T-helper 9 cell (primary cell): ENCODE measurements around the gene TEX264.
A peak's percentile ranks its signal among the peaks of the same experiment; 100 is the strongest.

Source experiments
- DNase-seq: peaks from one replicate; pipeline ENCODE4 v3.0.0-alpha.2; 2020

Gene TEX264

GRCh38 chr3:51700403-51700802 lies 29.4 kb downstream of the TEX264 start:
- DNase-seq, result no peak

GRCh38 chr3:51702156-51702555 lies 31.1 kb downstream of the TEX264 start:
- no peak for DNase-seq

DNA sequence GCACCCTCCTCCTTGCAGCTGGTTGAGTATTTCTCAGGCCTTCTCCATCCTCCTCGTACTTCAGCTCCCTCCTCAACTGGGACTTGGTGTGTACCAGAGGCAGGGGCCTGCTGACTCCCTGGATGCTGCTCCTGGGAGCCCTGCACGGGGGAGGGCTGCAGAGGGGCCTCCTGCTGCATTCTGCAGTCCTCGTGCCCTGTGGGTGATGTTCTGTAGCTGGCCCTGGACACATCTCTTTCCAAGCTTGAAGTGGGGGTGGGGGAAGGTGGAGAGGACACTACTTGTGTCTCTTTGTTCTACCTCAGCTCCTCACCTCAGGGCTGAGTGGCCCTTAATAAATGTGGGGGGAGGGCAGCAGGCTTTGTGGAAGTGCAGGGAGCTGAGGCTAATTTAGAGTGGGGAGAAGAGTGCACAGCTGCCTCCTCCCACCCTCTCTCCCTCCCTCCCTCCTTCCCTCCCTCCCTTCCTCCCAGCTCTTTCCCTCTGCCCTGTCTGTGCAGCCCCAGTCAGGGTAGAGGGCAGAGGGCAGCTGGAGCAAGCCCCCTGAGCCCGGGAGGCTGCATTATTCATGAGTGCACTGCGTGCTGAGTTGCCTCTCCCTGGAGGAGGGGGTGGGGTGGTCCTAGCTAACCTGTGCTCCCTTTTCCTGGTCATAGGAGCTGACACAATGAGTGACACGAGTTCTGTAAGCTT lies 32.2 kb downstream of the TEX264 start:
- no peak for DNase-seq

DNA sequence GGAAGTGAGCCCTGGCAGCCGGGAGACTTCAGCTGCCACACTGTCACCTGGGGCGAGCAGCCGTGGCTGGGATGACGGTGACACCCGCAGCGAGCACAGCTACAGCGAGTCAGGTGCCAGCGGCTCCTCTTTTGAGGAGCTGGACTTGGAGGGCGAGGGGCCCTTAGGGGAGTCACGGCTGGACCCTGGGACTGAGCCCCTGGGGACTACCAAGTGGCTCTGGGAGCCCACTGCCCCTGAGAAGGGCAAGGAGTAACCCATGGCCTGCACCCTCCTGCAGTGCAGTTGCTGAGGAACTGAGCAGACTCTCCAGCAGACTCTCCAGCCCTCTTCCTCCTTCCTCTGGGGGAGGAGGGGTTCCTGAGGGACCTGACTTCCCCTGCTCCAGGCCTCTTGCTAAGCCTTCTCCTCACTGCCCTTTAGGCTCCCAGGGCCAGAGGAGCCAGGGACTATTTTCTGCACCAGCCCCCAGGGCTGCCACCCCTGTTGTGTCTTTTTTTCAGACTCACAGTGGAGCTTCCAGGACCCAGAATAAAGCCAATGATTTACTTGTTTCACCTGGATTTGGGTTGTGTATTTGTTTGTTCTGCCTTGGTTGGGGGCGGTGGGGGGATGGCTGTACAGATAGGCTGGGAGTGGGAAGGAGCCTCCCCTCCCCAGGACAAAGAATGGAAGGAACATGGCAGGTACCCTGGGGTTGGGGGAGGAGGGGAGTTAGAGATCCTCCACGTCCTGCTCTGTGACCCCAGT lies 32.9 kb downstream of the TEX264 start:
- DNase-seq, result no peak

- no peak for DNase-seq
These were observed 33.5 kb downstream of the TEX264 start for GRCh38 chr3:51704511-51704950.

DNA sequence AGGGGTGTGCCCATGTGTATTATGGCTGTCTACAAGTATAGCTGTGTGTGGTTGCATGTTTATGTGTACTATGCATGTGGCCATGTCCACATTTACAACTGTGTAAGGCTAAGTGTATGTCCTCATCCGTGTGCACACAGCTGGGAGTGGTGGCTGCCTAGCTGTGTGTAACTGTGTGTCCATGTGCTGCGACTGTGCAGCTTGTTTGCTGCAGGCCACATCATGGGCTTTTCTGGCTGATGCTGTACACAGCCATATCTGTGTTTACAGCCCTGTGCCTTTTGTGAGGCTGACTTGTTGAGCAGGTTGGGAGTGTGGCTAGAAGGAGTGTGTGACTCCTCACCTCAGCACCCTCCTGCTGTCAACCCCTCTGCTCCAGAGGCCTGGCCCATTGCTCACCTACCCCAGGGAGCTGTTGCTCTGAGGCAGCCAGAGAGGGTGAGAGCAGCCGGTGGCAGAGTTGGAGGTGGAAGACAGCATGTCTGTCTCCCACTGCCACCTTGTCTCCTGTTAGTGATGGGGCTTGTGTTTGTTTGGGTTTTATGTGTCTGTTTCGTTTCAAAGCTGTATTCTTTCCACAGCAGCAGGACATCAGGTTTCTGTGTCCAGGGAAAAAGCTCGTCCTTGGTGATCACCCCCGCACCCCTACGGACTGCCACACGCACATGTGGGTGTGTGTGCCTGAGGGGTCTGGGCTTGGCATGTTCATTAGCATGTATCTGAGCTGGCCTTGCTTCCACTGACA lies 34.4 kb downstream of the TEX264 start:
- DNase-seq, result no peak

GRCh38 chr3:51706021-51706485 lies 35.0 kb downstream of the TEX264 start:
- DNase-seq, result no peak

DNA sequence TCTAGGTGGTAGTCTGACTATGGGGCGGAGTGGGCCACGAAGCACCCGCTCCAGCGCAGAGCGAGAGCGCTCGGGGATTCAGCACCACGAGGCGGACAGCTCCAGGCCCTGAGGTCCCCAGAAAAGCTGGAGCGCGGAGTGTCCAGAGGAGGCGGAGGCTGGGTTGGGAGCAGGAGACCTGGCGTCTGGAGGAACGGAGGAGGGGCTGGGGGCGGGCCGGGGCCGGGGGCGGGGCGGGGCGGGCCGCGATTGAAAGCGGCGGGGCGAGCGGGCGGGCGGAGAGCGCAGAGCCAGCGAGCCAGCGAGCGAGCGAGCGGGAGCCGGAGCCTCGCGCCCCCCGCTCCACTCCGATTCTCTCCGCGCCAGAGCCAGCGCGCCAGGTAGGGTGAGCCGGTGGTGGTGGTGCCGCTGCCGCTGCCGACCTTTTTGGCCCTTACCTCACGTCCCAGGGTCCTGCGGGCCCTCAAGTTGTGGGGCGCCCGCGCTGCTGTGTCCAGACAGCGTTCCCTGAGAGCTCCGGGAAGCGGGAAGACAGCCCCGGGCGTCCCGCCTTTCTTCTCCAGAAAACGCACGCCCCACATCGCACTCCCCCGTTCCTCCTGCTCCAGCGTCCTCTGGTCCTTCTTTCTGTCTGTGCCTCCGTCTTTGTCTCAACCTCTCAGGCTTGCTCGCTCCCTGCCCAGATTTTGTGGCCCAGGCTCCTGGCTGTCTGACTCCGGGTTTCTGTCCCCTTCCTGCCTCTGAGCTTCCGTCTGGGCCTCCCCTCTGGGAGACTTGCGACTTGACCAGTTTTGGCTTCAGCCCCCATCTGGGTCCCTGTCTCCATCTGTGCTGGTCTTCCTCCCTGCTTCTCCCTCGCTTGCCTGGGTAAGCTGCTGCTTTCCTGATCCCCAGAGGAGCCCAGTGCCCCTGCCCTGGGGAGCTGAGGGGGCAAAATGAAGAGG lies 36.0 kb downstream of the TEX264 start, which contains the start of gene GRM2:
GRM2 (plus strand) TSS at position 281 of the 944 bp plus-strand sequence. CDS start 1,916 bp downstream, outside the sequence.
- peak; percentile 13 for DNase-seq

GRCh38 chr3:51708216-51708845 lies 37.3 kb downstream of the TEX264 start:
- DNase-seq, result no peak

DNA sequence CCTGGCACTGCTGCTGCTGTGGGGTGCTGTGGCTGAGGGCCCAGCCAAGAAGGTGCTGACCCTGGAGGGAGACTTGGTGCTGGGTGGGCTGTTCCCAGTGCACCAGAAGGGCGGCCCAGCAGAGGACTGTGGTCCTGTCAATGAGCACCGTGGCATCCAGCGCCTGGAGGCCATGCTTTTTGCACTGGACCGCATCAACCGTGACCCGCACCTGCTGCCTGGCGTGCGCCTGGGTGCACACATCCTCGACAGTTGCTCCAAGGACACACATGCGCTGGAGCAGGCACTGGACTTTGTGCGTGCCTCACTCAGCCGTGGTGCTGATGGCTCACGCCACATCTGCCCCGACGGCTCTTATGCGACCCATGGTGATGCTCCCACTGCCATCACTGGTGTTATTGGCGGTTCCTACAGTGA lies 38.0 kb downstream of the TEX264 start:
- DNase-seq, result no peak

DNA sequence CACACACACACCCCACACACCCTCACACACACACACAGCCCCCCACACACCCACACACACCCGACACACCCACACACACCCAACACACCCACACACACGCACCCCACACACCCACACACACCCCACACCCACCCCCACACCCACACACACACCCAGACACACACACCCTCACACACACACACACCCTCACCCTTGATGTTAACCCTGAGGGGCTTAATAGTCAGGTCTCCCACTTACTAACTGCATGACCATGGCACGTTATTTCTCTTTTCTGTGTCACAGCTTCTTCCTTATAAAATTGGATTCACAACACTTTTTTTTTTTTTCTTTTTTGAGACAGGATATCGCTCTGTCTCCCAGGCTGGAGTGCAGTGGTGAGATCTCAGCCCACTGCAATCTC lies 38.6 kb downstream of the TEX264 start:
- no peak for DNase-seq

GRCh38 chr3:51710631-51711351 lies 39.7 kb downstream of the TEX264 start:
- no peak for DNase-seq

DNA sequence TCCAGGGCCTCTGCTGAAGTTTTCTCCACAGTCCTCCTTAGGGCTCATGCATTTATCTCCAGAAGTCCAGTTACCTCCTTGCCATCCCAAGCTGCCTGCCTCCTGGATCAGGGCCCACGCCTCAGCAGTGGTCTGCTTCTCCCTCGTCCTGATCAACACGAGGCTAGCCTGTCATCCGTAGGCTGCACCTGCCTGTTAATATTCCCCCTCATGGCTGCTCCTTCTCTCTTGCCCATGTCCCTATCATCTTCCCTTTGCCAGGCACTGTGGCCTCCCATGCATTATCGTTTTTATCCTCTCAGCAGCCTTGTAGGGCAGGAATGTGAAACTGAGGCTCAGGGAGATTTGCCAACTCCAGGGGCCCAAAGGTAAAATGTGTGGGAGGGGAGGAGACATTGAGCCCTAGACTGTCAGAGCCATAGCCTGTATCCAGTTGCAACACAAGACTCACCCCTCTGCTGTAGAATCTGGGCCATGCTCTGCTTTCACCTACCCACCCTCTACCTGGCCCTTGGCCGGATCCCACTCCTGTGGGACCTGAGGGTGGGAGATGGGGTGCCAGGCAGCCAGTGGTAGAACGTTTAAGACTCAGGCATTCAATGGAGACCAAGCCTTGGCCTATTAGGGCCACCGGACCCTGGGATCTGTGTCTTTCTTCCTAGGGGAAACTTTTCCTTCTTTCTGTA lies 40.4 kb downstream of the TEX264 start:
- no peak for DNase-seq

DNA sequence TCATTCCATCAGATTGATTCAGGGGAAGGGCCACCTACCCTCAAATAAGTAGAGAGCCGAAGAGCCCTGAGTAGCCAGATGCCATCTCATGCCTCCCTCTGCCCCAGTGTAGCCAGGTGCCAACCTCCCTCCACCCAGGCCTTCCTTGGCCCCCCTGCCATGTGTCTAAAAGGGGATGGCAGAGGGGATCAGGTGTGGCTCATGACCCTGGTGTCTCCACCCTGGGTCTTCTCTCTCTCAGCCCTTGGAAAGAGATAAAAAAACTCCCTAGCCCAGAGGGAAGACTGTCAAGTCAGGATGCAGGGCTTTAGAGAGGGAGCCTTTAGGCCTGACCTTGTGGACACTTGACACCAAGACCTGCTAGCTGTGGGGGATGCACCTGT lies 41.0 kb downstream of the TEX264 start:
- no peak for DNase-seq

DNA sequence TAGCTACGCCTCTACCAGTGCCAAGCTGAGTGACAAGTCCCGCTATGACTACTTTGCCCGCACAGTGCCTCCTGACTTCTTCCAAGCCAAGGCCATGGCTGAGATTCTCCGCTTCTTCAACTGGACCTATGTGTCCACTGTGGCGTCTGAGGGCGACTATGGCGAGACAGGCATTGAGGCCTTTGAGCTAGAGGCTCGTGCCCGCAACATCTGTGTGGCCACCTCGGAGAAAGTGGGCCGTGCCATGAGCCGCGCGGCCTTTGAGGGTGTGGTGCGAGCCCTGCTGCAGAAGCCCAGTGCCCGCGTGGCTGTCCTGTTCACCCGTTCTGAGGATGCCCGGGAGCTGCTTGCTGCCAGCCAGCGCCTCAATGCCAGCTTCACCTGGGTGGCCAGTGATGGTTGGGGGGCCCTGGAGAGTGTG lies 41.5 kb downstream of the TEX264 start:
- DNase-seq, result no peak

GRCh38 chr3:51712963-51713362 lies 41.9 kb downstream of the TEX264 start:
- DNase-seq, result no peak

DNA sequence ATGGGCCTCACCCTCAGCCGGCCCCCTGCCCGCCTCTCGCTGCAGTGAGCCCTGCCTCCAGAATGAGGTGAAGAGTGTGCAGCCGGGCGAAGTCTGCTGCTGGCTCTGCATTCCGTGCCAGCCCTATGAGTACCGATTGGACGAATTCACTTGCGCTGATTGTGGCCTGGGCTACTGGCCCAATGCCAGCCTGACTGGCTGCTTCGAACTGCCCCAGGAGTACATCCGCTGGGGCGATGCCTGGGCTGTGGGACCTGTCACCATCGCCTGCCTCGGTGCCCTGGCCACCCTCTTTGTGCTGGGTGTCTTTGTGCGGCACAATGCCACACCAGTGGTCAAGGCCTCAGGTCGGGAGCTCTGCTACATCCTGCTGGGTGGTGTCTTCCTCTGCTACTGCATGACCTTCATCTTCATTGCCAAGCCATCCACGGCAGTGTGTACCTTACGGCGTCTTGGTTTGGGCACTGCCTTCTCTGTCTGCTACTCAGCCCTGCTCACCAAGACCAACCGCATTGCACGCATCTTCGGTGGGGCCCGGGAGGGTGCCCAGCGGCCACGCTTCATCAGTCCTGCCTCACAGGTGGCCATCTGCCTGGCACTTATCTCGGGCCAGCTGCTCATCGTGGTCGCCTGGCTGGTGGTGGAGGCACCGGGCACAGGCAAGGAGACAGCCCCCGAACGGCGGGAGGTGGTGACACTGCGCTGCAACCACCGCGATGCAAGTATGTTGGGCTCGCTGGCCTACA lies 44.4 kb downstream of the TEX264 start:
- DNase-seq, result no peak

- no peak for DNase-seq
These were observed 44.9 kb downstream of the TEX264 start for GRCh38 chr3:51715977-51716294.

DNA sequence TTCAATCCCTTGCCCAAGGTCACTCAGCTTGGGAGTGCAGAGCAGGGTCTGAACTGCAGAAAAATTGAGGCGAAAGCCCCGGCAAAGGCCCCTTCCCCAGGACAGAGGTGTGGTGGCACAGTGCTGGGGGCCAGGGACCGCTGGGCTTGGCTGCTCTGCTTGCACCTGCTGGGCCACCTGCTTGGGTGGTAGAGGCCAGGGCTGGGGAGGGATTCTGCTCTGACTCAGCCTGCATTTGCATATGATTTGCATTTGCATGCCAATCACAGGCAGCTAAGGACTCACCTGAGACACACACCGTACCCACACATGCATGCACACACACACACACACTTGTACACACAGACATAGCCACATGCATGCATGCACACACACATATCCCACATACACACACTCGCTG lies 45.8 kb downstream of the TEX264 start:
- DNase-seq, result no peak

- DNase-seq, result no peak
These were observed 46.4 kb downstream of the TEX264 start for GRCh38 chr3:51717446-51717845.
